ENCODE results near the gene GRIPAP1.

GRIPAP1 gene

GRCh38 chrX:48939524-48940228 is 62.4 kb downstream of the GRIPAP1 start:
- no peak overlapping the region for H3K4me3 ChIP-seq (replicated peaks; ENCODE audit: insufficient read depth, low read length)
- peak overlapping the region; percentile 32; the same call in 1 of the 2 replicates for H3K27ac ChIP-seq (replicated peaks)
- TF ChIP-seq REST (IDR thresholded peaks at IDR 0.05; ENCODE audit: insufficient replicate concordance, low read depth) (no peak), SPI1 (IDR thresholded peaks at IDR 0.05; ENCODE audit: borderline replicate concordance, low read depth) (no peak), POLR2AphosphoS5 (IDR thresholded peaks at IDR 0.05; ENCODE audit: low read depth) (no peak)
- peak in 1 of 2 experiments; percentile 50 for DNase-seq (ENCODE audit: low read depth in 1 of 2, low spot score in 1 of 2)
- no peaks in the 10 kb centered on the region for H3K27me3 ChIP-seq (ENCODE audit: insufficient read depth, poor library complexity, severe bottlenecking)

DNA sequence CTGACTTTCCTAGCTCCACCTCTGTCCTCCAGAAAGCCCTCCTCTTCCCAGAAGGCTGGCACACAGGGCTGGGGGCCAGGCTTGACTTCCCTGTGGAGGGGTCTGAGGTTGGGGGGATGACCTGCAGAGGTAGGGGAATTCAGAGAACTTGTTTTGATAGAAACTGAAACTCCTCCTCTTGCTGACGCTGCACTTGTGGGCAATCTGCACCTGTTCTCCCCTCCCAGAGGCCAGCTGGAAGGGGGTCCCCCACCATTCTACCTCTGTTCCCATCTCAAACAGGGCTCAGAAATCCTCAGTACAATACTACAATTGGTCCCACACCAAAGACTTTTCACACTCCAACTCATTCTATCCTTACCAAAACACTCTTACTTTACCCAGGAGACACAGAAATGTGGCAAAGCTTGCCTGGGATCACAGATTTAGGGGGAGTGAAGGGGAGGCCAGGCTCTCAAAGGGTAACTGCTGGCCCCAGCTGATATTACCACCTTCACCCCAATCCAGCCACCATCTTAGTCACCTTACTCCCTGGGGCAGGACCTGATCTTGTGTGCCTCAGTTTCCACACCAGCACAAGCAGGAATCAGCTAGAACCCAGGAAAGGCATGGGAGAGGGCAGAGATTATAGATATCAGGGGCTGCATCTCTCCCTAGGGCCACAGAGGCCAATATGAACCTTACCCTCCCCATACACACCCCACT is 63.2 kb downstream of the GRIPAP1 start:
- Histone ChIP-seq H3K27ac (replicated peaks) (peak overlapping the region; percentile 89), H3K27me3 (ENCODE audit: insufficient read depth, poor library complexity, severe bottlenecking) (no peaks in the 10 kb centered on the region), H3K4me3 (replicated peaks; ENCODE audit: insufficient read depth, low read length) (no peak overlapping the region)
- no peak for DNase-seq (ENCODE audit: low read depth in 1 of 2, low spot score in 1 of 2)
- TF ChIP-seq, protein P1, sequence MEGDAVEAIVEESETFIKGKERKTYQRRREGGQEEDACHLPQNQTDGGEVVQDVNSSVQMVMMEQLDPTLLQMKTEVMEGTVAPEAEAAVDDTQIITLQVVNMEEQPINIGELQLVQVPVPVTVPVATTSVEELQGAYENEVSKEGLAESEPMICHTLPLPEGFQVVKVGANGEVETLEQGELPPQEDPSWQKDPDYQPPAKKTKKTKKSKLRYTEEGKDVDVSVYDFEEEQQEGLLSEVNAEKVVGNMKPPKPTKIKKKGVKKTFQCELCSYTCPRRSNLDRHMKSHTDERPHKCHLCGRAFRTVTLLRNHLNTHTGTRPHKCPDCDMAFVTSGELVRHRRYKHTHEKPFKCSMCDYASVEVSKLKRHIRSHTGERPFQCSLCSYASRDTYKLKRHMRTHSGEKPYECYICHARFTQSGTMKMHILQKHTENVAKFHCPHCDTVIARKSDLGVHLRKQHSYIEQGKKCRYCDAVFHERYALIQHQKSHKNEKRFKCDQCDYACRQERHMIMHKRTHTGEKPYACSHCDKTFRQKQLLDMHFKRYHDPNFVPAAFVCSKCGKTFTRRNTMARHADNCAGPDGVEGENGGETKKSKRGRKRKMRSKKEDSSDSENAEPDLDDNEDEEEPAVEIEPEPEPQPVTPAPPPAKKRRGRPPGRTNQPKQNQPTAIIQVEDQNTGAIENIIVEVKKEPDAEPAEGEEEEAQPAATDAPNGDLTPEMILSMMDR (IDR thresholded peaks at IDR 0.05; ENCODE audit: insufficient read depth, low read length) = no peak
- TF ChIP-seq REST (IDR thresholded peaks at IDR 0.05; ENCODE audit: insufficient replicate concordance, low read depth) (no peak), GABPA (IDR thresholded peaks at IDR 0.05; ENCODE audit: low read depth) (no peak), POLR2AphosphoS5 (IDR thresholded peaks at IDR 0.05; ENCODE audit: low read depth) (no peak), SPI1 (IDR thresholded peaks at IDR 0.05; ENCODE audit: borderline replicate concordance, low read depth) (no peak)

DNA sequence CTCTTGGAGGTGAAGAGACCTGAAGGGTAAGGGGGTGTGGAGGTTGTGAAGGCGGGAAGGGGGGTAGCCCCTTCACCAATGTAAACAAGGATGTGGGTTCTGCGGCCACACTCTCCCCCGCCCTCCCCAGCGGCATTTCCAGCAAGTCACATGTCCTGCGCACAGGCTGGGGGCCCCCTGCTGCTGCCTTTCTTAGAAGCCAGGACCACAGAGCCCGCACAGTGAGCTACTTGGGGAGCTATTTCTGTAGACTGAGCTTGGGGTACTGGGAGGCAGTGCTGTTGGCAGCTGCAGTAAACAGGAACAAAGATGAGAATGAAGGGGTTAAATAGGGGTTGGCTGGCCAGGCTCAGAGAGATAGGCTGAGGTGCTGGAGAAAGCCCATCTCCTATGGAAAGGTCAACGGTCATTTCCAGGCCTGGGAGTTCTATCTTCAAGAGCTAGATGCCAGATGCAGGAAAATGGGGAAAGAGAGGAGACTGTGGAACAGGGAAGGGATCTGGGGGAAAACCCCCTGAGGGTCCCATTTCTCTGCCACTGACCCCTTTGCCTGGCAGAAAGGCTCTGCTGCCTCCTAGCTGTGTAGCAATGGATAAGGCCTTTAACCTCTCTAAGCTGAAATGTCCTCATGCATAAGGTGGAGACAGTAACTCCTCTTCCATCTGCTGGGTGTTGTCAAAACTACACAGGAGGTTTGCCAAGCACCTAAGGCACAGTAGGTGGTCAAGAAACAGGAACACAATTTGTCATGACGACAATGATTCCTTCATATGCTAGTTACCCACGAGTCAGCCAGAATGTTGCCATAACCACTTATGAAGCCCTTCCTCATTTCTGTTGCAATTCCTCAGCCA is 64.8 kb downstream of the GRIPAP1 start:
- peak; percentile 63 to 86 for DNase-seq (ENCODE audit: low read depth in 1 of 2, low spot score in 1 of 2)
- peak overlapping the region; percentile 89 for H3K27ac ChIP-seq (replicated peaks)
- H3K27me3 ChIP-seq (ENCODE audit: insufficient read depth, poor library complexity, severe bottlenecking) = no peaks in the 10 kb centered on the region
- no peak overlapping the region for H3K4me3 ChIP-seq (replicated peaks; ENCODE audit: insufficient read depth, low read length)
- TF ChIP-seq SPI1 (IDR thresholded peaks at IDR 0.05; ENCODE audit: borderline replicate concordance, low read depth) = peak; percentile 91
- no peak for TF ChIP-seq REST (IDR thresholded peaks at IDR 0.05; ENCODE audit: insufficient replicate concordance, low read depth)
- peak; percentile 67 for TF ChIP-seq POLR2AphosphoS5 (IDR thresholded peaks at IDR 0.05; ENCODE audit: low read depth)
